HG03060 (cell line): ENCODE measurements around the gene CCL2.

Experiments used
- ATAC-seq: cut with Tn5 transposase; IDR thresholded peaks from one replicate; pipeline ENCODE4 v1.9.1; 2021; ENCODE audit warnings: low read depth, moderate number of reproducible peaks; ENCODE audit not compliant: unreplicated experiment

CCL2 gene

GRCh38 chr17:34259146-34259545 is 4.1 kb downstream of the CCL2 start:
- ATAC-seq: no peak

GRCh38 chr17:34260861-34261260 is 5.8 kb downstream of the CCL2 start:
- no peak for ATAC-seq

GRCh38 chr17:34261568-34262337 is 6.7 kb downstream of the CCL2 start:
- no peak for ATAC-seq

GRCh38 chr17:34265711-34266110 is 10.6 kb downstream of the CCL2 start:
- ATAC-seq: no peak

- ATAC-seq: no peak
Observed at GRCh38 chr17:34269969-34270368, 14.9 kb downstream of the CCL2 start, which contains the start of gene CCL7. Gene CCL7 (plus strand): TSS chr17:34270221. CDS start chr17:34270291, 70 bp downstream.

GRCh38 chr17:34275881-34276280 is 20.8 kb downstream of the CCL2 start:
- ATAC-seq: no peak

- ATAC-seq: no peak
Observed at GRCh38 chr17:34276826-34277225, 21.7 kb downstream of the CCL2 start.

GRCh38 chr17:34283571-34283970 is 28.5 kb downstream of the CCL2 start:
- ATAC-seq: no peak

- no peak for ATAC-seq
Observed at GRCh38 chr17:34285286-34285792, 30.3 kb downstream of the CCL2 start, which contains the start of gene CCL11. Gene CCL11 (plus strand): TSS chr17:34285742. CDS start chr17:34285809, 67 bp downstream.

GRCh38 chr17:34287875-34288274 is 32.8 kb downstream of the CCL2 start:
- ATAC-seq: no peak

- no peak for ATAC-seq
Observed at GRCh38 chr17:34290586-34290985, 35.5 kb downstream of the CCL2 start.

GRCh38 chr17:34291721-34292348 is 36.8 kb downstream of the CCL2 start:
- no peak for ATAC-seq

GRCh38 chr17:34299027-34299426 is 43.9 kb downstream of the CCL2 start:
- ATAC-seq: no peak

- ATAC-seq: no peak
Observed at GRCh38 chr17:34299956-34300577, 45.0 kb downstream of the CCL2 start.

GRCh38 chr17:34300652-34301370 is 45.7 kb downstream of the CCL2 start:
- ATAC-seq: no peak

- no peak for ATAC-seq
Observed at GRCh38 chr17:34301986-34302385, 46.9 kb downstream of the CCL2 start.

- no peak for ATAC-seq
Observed at GRCh38 chr17:34302636-34303035, 47.6 kb downstream of the CCL2 start.

- ATAC-seq: no peak
Observed at GRCh38 chr17:34303606-34304005, 48.5 kb downstream of the CCL2 start.

GRCh38 chr17:34305061-34305460 is 50.0 kb downstream of the CCL2 start:
- no peak for ATAC-seq

- ATAC-seq: no peak
Observed at GRCh38 chr17:34305606-34306005, 50.5 kb downstream of the CCL2 start.

GRCh38 chr17:34306466-34306865 is 51.4 kb downstream of the CCL2 start:
- ATAC-seq: no peak
